SK-N-MC (cell line): ENCODE measurements around the gene MIER2.

ENCODE experiments used
- EZH2 ChIP-seq: fragments of 200-600 bp; sonication (generic); IDR thresholded peaks from one replicate; pipeline ENCODE4 v1.6.1; 2017; ENCODE audit warnings: antibody characterized with exemption
- POLR2AphosphoS5 ChIP-seq: IDR thresholded peaks from 2 replicates; pipeline ENCODE4 v1.6.1; 2012; ENCODE audit warnings: mild to moderate bottlenecking, low read depth, low read length, borderline replicate concordance

- TF ChIP-seq POLR2AphosphoS5 (no peak), EZH2 (no peak)
Observed at GRCh38 chr19:283395-283794, 61.2 kb downstream of the MIER2 start.
